Measurements from ENCODE around the gene CIDEB. TPM values are rescaled to one million over a fixed set of nuclear protein-coding genes. Genes with fewer than 3 reads are reported as not detected.

CIDEB gene
- total RNA-seq, 1 donor from 2014 or later, result 16.4 TPM

DNA sequence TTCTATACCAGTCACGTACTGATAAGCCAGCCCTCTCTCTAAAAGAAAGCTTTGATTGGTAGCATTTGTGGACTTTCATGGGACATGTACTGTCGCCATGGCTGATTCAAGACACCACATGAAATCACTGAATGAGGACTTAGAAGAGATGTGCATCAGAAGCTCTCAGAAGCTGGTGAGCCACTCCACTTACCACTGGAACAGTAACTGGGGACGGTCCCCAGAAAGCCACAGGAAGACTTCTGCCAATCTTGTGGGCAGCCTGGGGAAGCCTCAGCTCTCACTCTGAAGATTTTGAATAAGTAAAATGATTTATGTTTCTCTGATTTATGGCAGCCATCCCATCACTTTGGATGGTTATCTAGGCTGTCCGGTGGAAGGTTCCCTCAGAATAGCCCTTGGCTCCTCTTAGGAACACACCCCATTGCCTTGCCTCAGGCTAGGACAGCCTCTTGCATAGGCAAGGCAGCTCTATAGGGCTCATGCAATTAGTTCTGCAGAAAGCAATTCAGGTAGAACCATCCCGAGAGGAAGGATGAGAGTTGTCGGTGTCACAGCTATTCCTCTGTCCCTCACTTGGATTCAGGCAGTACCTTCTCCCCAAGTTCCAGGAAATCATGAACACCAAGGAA is 18.0 kb downstream of the CIDEB start:
- intact Hi-C loops (cut with DNase I), result loop anchor here (10.0 kb wide), 1 partner anchor 45 kb away; the partner anchor contains the start of gene TINF2
- no peak for DNase-seq

DNA sequence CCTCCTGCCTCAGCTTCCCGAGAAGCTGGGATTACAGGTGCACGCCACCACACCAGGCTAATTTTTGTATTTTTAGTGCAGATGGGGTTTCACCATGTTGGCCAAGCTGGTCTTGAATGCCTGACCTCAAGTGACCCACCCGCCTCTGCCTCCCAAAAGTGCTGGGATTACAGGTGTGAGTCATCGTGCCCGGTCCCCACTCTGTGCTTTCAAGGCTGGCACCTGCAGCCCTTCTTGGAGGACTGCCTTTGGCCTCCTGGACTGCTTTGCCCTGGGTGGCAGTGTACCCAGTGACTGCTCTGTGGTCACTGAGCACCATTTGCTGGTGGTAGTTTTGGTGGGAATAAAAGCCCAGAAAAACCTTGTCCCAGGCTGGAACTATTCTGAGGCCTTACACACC is 20.8 kb downstream of the CIDEB start:
- Histone ChIP-seq H3K4me3 (no peak overlapping the region), H3K27ac (no peak overlapping the region), H3K36me3 (peaks cover 29% of the 10 kb centered on the region), H3K4me1 (peaks cover 9% of the 10 kb centered on the region), H3K27me3 (ENCODE audit: low read depth) (no peaks in the 10 kb centered on the region), H3K9me3 (no peaks in the 10 kb centered on the region)
- TF ChIP-seq, protein P1, sequence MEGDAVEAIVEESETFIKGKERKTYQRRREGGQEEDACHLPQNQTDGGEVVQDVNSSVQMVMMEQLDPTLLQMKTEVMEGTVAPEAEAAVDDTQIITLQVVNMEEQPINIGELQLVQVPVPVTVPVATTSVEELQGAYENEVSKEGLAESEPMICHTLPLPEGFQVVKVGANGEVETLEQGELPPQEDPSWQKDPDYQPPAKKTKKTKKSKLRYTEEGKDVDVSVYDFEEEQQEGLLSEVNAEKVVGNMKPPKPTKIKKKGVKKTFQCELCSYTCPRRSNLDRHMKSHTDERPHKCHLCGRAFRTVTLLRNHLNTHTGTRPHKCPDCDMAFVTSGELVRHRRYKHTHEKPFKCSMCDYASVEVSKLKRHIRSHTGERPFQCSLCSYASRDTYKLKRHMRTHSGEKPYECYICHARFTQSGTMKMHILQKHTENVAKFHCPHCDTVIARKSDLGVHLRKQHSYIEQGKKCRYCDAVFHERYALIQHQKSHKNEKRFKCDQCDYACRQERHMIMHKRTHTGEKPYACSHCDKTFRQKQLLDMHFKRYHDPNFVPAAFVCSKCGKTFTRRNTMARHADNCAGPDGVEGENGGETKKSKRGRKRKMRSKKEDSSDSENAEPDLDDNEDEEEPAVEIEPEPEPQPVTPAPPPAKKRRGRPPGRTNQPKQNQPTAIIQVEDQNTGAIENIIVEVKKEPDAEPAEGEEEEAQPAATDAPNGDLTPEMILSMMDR (IDR thresholded peaks at IDR 0.05), result no peak
- no peak for DNase-seq
- no peak for ATAC-seq
- intact Hi-C loops (cut with DNase I), result no loop called here

More for the DNA sequence above, 18.0 kb downstream of the CIDEB start:
- H3K4me1 ChIP-seq, result no peaks in the 10 kb centered on the region
- no peak overlapping the region for H3K4me3 ChIP-seq
- ATAC-seq, result no peak
- no peak overlapping the region for H3K27ac ChIP-seq
- peaks cover 56% of the 10 kb centered on the region for H3K36me3 ChIP-seq
- H3K27me3 ChIP-seq (ENCODE audit: low read depth), result no peaks in the 10 kb centered on the region
- TF ChIP-seq, protein P1 (IDR thresholded peaks at IDR 0.05), result no peak
- H3K9me3 ChIP-seq, result no peaks in the 10 kb centered on the region

DNA sequence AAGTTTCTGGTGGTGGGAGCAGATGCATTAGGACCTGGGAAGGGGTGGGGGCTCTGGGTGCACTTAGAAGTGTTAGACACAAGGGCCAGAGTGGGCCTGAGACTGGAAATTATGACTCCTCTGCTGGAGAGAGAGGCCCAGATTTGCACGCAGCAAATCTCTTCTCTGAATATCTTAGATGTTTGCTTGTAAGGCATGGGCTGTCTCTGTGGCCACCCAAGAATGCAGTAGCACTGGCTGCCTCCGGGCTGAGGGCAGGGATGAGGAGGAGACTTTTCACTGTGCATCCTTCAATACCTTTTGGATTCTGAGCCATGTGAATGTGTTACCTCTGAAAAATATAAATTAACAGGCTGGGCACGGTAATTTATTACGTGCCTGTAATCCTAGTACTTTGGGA is 22.4 kb downstream of the CIDEB start:
- H3K36me3 ChIP-seq, result peaks cover 12% of the 10 kb centered on the region
- intact Hi-C loops (cut with DNase I), result no loop called here
- DNase-seq, result no peak
- no peak for ATAC-seq
- peaks cover 15% of the 10 kb centered on the region for H3K4me1 ChIP-seq
- H3K9me3 ChIP-seq, result no peaks in the 10 kb centered on the region
- H3K27me3 ChIP-seq (ENCODE audit: low read depth), result no peaks in the 10 kb centered on the region
- TF ChIP-seq, protein P1 (IDR thresholded peaks at IDR 0.05), result no peak
- H3K4me3 ChIP-seq, result no peak overlapping the region
- no peak overlapping the region for H3K27ac ChIP-seq

DNA sequence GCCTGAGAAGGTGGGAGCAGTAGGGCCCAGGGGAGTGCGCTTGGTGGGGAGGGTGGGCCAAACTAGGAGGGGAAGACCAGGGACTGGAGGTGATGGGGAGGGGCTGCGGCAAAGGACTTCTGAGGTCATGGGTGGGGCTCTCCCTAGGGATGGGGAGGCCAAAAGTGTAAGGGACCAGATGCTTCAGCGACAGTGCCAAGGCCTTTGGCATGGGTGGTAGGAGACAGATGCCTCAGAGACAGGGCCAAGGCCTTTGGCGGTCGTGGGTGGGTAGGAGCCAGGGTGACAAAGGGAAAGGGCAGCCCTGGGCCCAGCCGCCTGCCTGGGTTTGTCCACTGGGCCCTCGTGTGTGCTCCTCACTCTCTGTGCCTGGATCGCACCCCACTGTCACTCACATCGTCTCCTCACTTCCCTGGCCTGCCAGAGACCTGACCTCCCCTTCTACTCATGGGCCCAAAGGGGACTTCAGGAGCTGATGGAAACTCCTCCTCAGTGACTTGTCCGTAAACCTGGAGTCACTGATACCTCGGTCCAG is 23.2 kb downstream of the CIDEB start:
- H3K27me3 ChIP-seq (ENCODE audit: low read depth), result no peaks in the 10 kb centered on the region
- TF ChIP-seq, protein P1 (IDR thresholded peaks at IDR 0.05), result no peak

DNA sequence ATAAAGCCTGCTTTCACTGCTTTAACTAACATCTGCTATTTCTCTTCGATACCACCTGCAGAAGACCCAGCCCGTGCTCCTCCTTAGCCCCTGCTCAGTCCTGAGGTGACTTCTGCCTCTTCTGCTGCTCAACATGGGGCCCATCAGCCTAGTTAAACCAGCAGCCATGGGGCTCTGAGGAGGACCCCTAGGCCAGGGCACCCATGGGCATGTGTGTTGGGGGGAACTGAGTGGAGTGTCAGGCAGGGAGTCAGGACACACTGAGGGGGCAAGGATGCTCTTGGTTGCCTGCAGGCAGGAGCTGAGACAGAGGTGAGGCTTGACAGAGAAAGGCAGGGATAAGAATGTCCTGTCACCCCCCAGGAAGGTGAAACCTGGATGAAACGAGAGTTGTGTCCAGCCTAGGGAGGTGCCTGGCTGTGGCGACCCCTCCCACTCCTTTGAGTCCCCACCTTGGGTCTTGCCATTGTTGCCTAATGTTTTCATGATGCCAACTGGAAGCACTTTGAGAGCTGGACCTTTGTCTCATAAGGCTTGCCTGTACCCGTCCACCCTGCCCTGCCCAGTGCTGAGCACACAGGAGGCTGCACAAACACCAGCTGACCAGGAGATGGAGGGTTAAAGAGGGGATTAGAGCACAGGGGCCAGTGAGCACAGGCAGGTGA is 23.8 kb downstream of the CIDEB start:
- Histone ChIP-seq H3K4me1 (peaks cover 28% of the 10 kb centered on the region), H3K27me3 (ENCODE audit: low read depth) (no peaks in the 10 kb centered on the region), H3K36me3 (no peaks in the 10 kb centered on the region), H3K4me3 (no peak overlapping the region), H3K27ac (no peak overlapping the region), H3K9me3 (no peaks in the 10 kb centered on the region)
- TF ChIP-seq, protein P1 (IDR thresholded peaks at IDR 0.05), result no peak
- intact Hi-C loops (cut with DNase I), result no loop called here
- ATAC-seq, result no peak
- no peak for DNase-seq

More for the DNA sequence above, 23.2 kb downstream of the CIDEB start:
- H3K9me3 ChIP-seq, result no peaks in the 10 kb centered on the region
- H3K4me1 ChIP-seq, result peaks cover 21% of the 10 kb centered on the region
- H3K36me3 ChIP-seq, result peaks cover 4% of the 10 kb centered on the region
- intact Hi-C loops (cut with DNase I), result no loop called here
- DNase-seq (no peak), ATAC-seq (no peak)
- H3K27ac ChIP-seq, result no peak overlapping the region
- no peak overlapping the region for H3K4me3 ChIP-seq
